Caco-2 (cell line): ENCODE measurements around the gene TRIM8. TPM values are rescaled to one million over a fixed set of nuclear protein-coding genes. Genes with fewer than 3 reads are reported as not detected.

Experiments
- BruUV-seq: library from RNA; stranded (reverse); fragments of 400-500 nt; replicated peaks from 2 replicates; lab custom pipeline; 2021; lab: Mats Ljungman, UMichigan
- CTCF ChIA-PET: fragments of 300-600 bp; sonication (Branson Sonifier 250); formaldehyde crosslinking; loops from one replicate; lab custom pipeline; 2022; ENCODE audit warnings: antibody characterized with exemption; lab: Charles Lee
- POLR2A ChIA-PET: fragments of 300-600 bp; sonication (Branson Sonifier 250); formaldehyde crosslinking; loops from one replicate; lab custom pipeline; 2022; ENCODE audit warnings: antibody characterized with exemption; lab: Charles Lee
- DNase-seq, 2 experiments: peaks; one replicate each; pipeline versions ENCODE4 v3.0.0 to v3.0.0-alpha.2; 2020 to 2022
- H3K27me3 ChIP-seq: replicated peaks from 2 replicates; pipeline ENCODE4 v1.6.0; 2011; ENCODE audit warnings: low read length; ENCODE audit not compliant: control insufficient read depth, insufficient read depth
- H3K36me3 ChIP-seq: 2 replicates; pipeline ENCODE4 v1.5.1; 2011; ENCODE audit warnings: low read length; ENCODE audit not compliant: control insufficient read depth, insufficient read depth
- H3K4me1 ChIP-seq: fragments of 250-450 bp; sonication (Bioruptor Pico); 2 replicates; pipeline ENCODE4 v1.5.1; 2020; ENCODE audit warnings: mild to moderate bottlenecking
- H3K4me3 ChIP-seq: 2 replicates; pipeline ENCODE4 v1.5.1; 2011; ENCODE audit warnings: low read depth, mild to moderate bottlenecking, control low read depth, low read length
- H3K9me3 ChIP-seq: fragments of 250-450 bp; sonication (Bioruptor Pico); 2 replicates; pipeline ENCODE4 v1.5.1; 2020; ENCODE audit warnings: mild to moderate bottlenecking, moderate library complexity
- H3K27ac Mint-ChIP-seq: one replicate; pipeline ENCODE4 v1.8.0; 2022; ENCODE audit warnings: mixed read lengths; ENCODE audit not compliant: unreplicated experiment
- H3K27me3 Mint-ChIP-seq: one replicate; pipeline ENCODE4 v1.8.0; 2022; ENCODE audit warnings: mixed read lengths; ENCODE audit not compliant: insufficient read depth, unreplicated experiment
- H3K36me3 Mint-ChIP-seq: one replicate; pipeline ENCODE4 v1.8.0; 2022; ENCODE audit warnings: mild to moderate bottlenecking, mixed read lengths; ENCODE audit not compliant: insufficient read depth, unreplicated experiment
- H3K4me1 Mint-ChIP-seq: one replicate; pipeline ENCODE4 v1.8.0; 2022; ENCODE audit warnings: low read depth, mixed read lengths; ENCODE audit not compliant: unreplicated experiment
- H3K4me3 Mint-ChIP-seq: one replicate; pipeline ENCODE4 v1.8.0; 2022; ENCODE audit warnings: mild to moderate bottlenecking, moderate library complexity, mixed read lengths; ENCODE audit not compliant: unreplicated experiment
- H3K9me3 Mint-ChIP-seq: one replicate; pipeline ENCODE4 v1.8.0; 2022; ENCODE audit warnings: mixed read lengths; ENCODE audit not compliant: unreplicated experiment
- CTCF ChIP-seq, 2 experiments: fragments of 200-600 bp in 1 of 2; IDR thresholded peaks; 1 replicate in 1 of 2; 2 replicates in 1 of 2; pipeline versions ENCODE4 v1.5.1 to v1.8.0; 2011 to 2022; ENCODE audit warnings: antibody characterized with exemption in 1 of 2, control low read depth in 1 of 2, inconsistent platforms in 1 of 2, low read depth in 1 of 2, low read length in 1 of 2, mild to moderate bottlenecking in 1 of 2, moderate library complexity in 1 of 2; ENCODE audit not compliant: insufficient read depth in 1 of 2, severe bottlenecking in 1 of 2, unreplicated experiment in 1 of 2
- intact Hi-C: fragments of 100-400 bp; cut with micrococcal nuclease; formaldehyde crosslinking; loops from one replicate; pipeline ENCODE4 v1.10.0; 2022; ENCODE audit not compliant: unreplicated experiment
- total RNA-seq: library from RNA; stranded (reverse); gene quantifications from 2 replicates; pipeline ENCODE4 v1.2.3, GENCODE V29; 2022

The TRIM8 gene
- total RNA-seq, 1 experiment from 2014 or later = 40.9 TPM

- CTCF ChIA-PET = no interaction called here
- no peaks in the 10 kb centered on the region for H3K36me3 ChIP-seq
- no peak for DNase-seq
- H3K27ac Mint-ChIP-seq = no peak overlapping the region
- no peaks in the 10 kb centered on the region for H3K9me3 ChIP-seq
- no peak overlapping the region for H3K4me3 ChIP-seq
- BruUV-seq = no TSS peak
- H3K27me3 ChIP-seq = no peaks in the 10 kb centered on the region
- TF ChIP-seq CTCF (IDR thresholded peaks at IDR 0.05; ENCODE audit: insufficient read depth in 1 of 2, low read depth in 1 of 2, low read length in 1 of 2, severe bottlenecking in 1 of 2, unreplicated experiment in 1 of 2) = no peak
- H3K27me3 Mint-ChIP-seq = no peaks in the 10 kb centered on the region
- POLR2A ChIA-PET = no interaction called here
- H3K4me1 ChIP-seq = peaks cover 3% of the 10 kb centered on the region; the same call in 1 of the 2 replicates
- no peaks in the 10 kb centered on the region for H3K9me3 Mint-ChIP-seq
- no peak overlapping the region for H3K4me3 Mint-ChIP-seq
- no peaks in the 10 kb centered on the region for H3K36me3 Mint-ChIP-seq
- intact Hi-C loops = no loop called here
- H3K4me1 Mint-ChIP-seq = no peaks in the 10 kb centered on the region
Measured at GRCh38 chr10:102674566-102674965, 30.3 kb downstream of the TRIM8 start.

- no peaks in the 10 kb centered on the region for H3K9me3 ChIP-seq
- intact Hi-C loops = no loop called here
- no peak for DNase-seq
- H3K36me3 Mint-ChIP-seq = no peaks in the 10 kb centered on the region
- H3K4me1 ChIP-seq = no peaks in the 10 kb centered on the region; the same call in 1 of the 2 replicates
- CTCF ChIA-PET = interaction anchor here (0.7 kb wide), 1 partner anchor 11 kb away, joined by 4 read pairs; no protein-coding TSS in a partner anchor
- no peaks in the 10 kb centered on the region for H3K9me3 Mint-ChIP-seq
- no peak overlapping the region for H3K4me3 Mint-ChIP-seq
- H3K27ac Mint-ChIP-seq = no peak overlapping the region
- POLR2A ChIA-PET = no interaction called here
- no peaks in the 10 kb centered on the region for H3K4me1 Mint-ChIP-seq
- BruUV-seq = no TSS peak
- H3K27me3 ChIP-seq = no peaks in the 10 kb centered on the region
- H3K4me3 ChIP-seq = no peak overlapping the region
- H3K27me3 Mint-ChIP-seq = no peaks in the 10 kb centered on the region
- TF ChIP-seq CTCF (IDR thresholded peaks at IDR 0.05; ENCODE audit: insufficient read depth in 1 of 2, low read depth in 1 of 2, low read length in 1 of 2, severe bottlenecking in 1 of 2, unreplicated experiment in 1 of 2) = no peak
- no peaks in the 10 kb centered on the region for H3K36me3 ChIP-seq
Measured at GRCh38 chr10:102675011-102675665, 30.9 kb downstream of the TRIM8 start.

- no peaks in the 10 kb centered on the region for H3K9me3 ChIP-seq
- ChIA-PET CTCF (interaction anchor here (0.7 kb wide), 1 partner anchor 11 kb away, joined by 4 read pairs; no protein-coding TSS in a partner anchor), POLR2A (no interaction called here)
- H3K27me3 ChIP-seq = no peaks in the 10 kb centered on the region
- H3K36me3 ChIP-seq = no peaks in the 10 kb centered on the region
- Mint-ChIP-seq H3K27me3 (no peaks in the 10 kb centered on the region), H3K4me1 (no peaks in the 10 kb centered on the region), H3K36me3 (no peaks in the 10 kb centered on the region), H3K4me3 (no peak overlapping the region), H3K27ac (no peak overlapping the region), H3K9me3 (no peaks in the 10 kb centered on the region)
- no peak overlapping the region for H3K4me3 ChIP-seq
- DNase-seq = no peak
- intact Hi-C loops = no loop called here
- no peak for TF ChIP-seq CTCF (IDR thresholded peaks at IDR 0.05; ENCODE audit: insufficient read depth in 1 of 2, low read depth in 1 of 2, low read length in 1 of 2, severe bottlenecking in 1 of 2, unreplicated experiment in 1 of 2)
- no TSS peak for BruUV-seq
- no peaks in the 10 kb centered on the region; the same call in 1 of the 2 replicates for H3K4me1 ChIP-seq
Measured at GRCh38 chr10:102675666-102676533, 31.6 kb downstream of the TRIM8 start.
